Chondrocyte (in vitro differentiated cells): Measurements from ENCODE around the gene PPT2. TPM values are rescaled to one million over a fixed set of nuclear protein-coding genes. Genes with fewer than 3 reads are reported as not detected.

Experiments used
- DNase-seq: peaks from one replicate; pipeline ENCODE4 v3.0.0; 2021; ENCODE audit warnings: mixed read lengths, low spot score
- H3K27ac Mint-ChIP-seq: one replicate; pipeline ENCODE4 v1.8.0; 2021; ENCODE audit warnings: mild to moderate bottlenecking, moderate library complexity, mixed read lengths; ENCODE audit not compliant: unreplicated experiment
- H3K27me3 Mint-ChIP-seq: 2 replicates; pipeline ENCODE4 v1.8.0; 2021; ENCODE audit warnings: low read depth, mixed read lengths
- H3K36me3 Mint-ChIP-seq: 2 replicates; pipeline ENCODE4 v1.8.0; 2021; ENCODE audit warnings: low read depth, mixed read lengths
- H3K4me1 Mint-ChIP-seq: 2 replicates; pipeline ENCODE4 v1.8.0; 2021; ENCODE audit warnings: low read depth, mild to moderate bottlenecking, mixed read lengths
- H3K4me3 Mint-ChIP-seq: one replicate; pipeline ENCODE4 v1.8.0; 2021; ENCODE audit warnings: mild to moderate bottlenecking, moderate library complexity, mixed read lengths; ENCODE audit not compliant: unreplicated experiment
- H3K9me3 Mint-ChIP-seq: 2 replicates; pipeline ENCODE4 v1.8.0; 2021; ENCODE audit warnings: low read depth, mixed read lengths
- total RNA-seq: library from RNA; stranded (reverse); gene quantifications from 3 replicates; pipeline ENCODE4 v1.2.1, GENCODE V29; 2021
- TF ChIP-seq, protein P1 (sequence below): fragments of 200-600 bp; sonication (generic); IDR thresholded peaks from 2 replicates; pipeline ENCODE4 v1.5.0; 2021; ENCODE audit warnings: antibody characterized with exemption, mild to moderate bottlenecking, moderate library complexity

PPT2 gene
- total RNA-seq, 1 donor from 2014 or later, result 35.8 TPM

DNA sequence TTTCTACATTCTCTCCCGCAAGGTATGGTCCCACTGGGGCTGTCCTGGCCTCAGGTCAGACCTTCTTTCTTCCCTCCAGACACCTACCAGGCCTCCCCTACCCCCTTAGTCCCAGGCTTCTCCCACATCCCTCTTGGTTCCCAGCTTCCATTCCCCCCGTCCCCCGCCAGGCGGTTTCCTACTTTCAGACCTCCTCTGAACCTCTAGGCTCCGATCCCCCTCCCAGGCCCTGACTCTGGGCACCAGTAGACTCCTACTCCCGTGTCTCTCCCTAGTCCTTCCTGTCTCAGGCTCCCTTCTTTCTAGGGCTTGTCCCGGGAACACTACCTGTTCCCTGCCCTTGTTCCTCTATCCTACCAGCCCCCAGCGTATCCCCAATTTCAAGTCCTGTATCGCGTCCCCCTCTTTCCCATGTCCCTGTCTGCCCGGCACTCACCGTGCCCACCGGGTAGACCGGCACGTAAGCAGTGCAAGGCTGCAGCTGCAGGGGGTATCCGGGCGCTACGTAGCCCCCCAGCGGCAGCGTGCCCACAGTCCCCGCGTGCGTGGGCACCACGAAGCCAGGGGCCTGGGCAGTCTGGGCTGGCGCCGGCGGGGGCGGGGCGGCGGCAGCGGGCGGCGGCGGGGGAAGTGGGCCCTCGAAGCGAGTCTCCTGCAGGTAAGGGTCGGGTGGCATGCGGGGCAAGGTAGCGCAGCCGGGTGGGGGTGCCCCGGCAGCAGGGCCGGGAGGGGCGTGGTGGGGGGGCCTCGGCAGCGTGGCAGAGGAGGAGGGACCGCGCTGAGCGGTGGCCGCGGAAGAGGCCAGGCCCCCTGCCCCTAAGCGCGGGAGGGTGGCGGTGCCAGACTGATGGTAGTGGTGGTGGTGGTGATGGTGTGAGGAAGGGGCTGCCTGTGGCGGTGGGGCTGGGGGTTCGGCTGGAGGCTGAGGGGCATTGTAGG is 3.7 kb upstream of the PPT2 start:
- no peak overlapping the region for H3K4me3 Mint-ChIP-seq
- DNase-seq, result no peak
- no peaks in the 10 kb centered on the region for H3K36me3 Mint-ChIP-seq
- H3K27ac Mint-ChIP-seq, result no peak overlapping the region
- H3K9me3 Mint-ChIP-seq, result no peaks in the 10 kb centered on the region
- peaks cover 38% of the 10 kb centered on the region for H3K4me1 Mint-ChIP-seq
- TF ChIP-seq, protein P1, sequence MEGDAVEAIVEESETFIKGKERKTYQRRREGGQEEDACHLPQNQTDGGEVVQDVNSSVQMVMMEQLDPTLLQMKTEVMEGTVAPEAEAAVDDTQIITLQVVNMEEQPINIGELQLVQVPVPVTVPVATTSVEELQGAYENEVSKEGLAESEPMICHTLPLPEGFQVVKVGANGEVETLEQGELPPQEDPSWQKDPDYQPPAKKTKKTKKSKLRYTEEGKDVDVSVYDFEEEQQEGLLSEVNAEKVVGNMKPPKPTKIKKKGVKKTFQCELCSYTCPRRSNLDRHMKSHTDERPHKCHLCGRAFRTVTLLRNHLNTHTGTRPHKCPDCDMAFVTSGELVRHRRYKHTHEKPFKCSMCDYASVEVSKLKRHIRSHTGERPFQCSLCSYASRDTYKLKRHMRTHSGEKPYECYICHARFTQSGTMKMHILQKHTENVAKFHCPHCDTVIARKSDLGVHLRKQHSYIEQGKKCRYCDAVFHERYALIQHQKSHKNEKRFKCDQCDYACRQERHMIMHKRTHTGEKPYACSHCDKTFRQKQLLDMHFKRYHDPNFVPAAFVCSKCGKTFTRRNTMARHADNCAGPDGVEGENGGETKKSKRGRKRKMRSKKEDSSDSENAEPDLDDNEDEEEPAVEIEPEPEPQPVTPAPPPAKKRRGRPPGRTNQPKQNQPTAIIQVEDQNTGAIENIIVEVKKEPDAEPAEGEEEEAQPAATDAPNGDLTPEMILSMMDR, result no peak
- no peaks in the 10 kb centered on the region for H3K27me3 Mint-ChIP-seq

DNA sequence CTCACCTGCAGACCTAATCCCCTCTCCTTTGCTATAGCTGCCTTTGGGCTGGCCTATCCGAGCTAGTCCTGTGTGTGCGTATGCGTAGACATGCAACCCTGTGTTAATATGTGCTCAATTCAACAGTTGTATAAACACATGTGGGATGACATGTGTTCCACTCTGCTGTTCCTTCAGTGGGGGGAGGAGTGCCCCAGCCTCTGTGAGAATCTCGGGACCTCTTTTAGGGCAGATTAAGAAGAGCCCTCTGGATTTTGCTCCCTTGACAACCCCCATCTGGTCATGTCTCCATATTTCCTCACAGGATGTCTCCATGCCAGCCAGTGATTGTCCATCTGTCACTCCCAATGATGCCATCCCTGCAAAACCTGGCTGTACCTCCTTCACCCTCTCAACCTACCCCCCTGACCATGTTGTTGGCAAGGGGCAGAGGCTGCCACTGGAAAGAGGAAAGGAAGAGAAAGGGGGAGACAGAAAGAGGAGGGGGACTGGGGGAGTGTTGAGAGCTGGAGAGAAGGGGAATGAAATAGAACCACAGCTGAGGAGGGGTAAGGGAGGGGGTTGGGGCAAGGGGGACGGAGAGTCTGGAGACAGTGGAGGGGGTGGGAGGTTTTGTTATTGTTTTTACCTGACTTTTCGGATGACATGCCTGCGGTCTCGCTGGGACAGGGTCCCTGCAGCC is 2.6 kb upstream of the PPT2 start:
- Mint-ChIP-seq H3K36me3 (peaks cover 3% of the 10 kb centered on the region), H3K27me3 (no peaks in the 10 kb centered on the region), H3K27ac (no peak overlapping the region), H3K9me3 (no peaks in the 10 kb centered on the region), H3K4me1 (peaks cover 39% of the 10 kb centered on the region), H3K4me3 (peak overlapping the region; percentile 54)
- TF ChIP-seq, protein P1, result no peak
- no peak for DNase-seq

DNA sequence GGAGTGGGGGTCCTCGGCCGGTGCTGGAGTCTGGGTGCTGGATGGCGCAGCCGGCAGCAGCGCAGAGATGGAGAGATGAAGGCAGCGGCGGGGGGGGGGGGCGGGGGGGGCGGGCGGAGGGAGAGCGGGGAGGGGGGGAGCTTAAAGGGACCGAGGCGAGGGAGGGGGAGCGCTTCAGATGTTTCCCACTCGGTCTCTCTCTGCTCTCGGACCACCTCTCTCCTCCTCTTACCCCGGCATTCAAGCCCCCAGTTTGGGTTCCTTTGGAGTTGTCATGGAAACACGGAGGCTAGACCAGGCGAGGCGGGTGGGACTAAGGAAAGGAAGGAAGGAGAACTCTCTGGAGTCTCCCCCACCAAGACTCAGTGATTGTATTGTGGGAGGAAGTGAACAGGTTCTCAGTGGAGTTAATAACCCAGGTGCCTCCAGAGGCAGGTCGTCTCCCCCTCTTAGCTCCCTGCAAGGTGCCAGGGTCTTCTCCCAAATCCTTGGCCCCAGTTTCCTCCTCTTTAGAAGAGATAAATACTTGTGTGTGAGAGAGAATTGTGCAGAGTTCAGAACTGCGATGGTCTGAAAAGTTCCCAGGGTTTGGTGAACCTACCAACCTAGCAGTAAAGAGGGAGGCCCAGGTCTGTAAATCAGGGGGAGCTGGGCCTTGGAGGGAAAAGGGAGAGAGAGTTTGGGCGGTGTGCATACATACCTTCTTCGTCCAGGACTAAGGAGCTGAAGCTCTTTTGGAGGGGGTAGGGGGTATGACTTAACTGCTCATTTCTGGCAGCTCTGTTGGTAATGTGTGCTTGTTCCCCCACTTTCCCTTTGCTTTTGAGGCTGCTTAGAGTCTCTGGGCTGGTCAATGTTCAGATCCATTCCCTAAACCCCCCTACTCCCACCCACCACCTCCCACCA is 1.8 kb upstream of the PPT2 start, which contains the start of gene PRRT1:
Gene PRRT1, minus strand, starts transcription at position 77 of the 906 bp plus-strand sequence. CDS start 112 bp downstream, outside the sequence.
- Mint-ChIP-seq H3K36me3 (peaks cover 3% of the 10 kb centered on the region), H3K27me3 (no peaks in the 10 kb centered on the region), H3K27ac (peak within 1 kb of the TSS; percentile 99), H3K4me3 (peak within 1 kb of the TSS; percentile 99), H3K4me1 (peaks cover 33% of the 10 kb centered on the region), H3K9me3 (no peaks in the 10 kb centered on the region)
- DNase-seq, result no peak
- TF ChIP-seq, protein P1, result no peak

DNA sequence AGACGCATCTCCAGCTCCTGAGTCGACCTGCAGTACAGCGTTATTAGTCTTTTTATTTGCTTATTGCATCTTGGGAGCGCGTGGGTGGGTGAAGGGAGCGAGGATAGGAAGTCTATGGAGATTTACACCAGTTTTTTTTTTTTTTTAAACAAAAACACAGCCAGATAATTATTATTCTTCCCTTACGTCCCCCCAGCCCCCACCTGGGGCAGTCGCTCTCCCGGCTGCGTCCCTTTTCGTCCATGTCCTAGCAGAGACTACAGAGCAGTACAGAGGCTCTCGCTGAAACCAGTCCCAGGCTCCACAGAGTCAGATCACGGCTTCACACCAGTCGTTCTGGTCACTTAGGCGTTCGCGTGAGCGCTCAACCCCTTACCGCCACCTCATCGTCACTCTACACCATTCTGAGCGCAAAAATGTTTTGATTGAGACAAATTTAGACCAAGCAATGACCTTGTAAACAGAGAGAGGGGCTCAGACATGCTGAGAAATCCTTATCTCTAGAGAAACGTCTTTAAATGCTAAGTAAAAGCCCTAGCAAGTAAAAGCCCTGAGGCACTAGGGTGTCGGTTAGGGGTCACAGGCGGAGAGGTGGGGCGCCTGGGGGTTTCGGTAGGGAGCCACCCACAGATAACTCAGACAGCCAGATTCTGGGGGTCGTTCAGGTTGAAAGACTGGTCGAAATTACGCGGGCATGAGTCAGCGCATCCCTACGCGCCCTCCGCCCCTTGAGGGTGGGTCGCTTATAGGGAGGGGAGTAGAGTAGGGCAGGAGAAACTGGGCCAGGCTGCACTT is 975 bp upstream of the PPT2 start:
- peaks cover 10% of the 10 kb centered on the region for H3K36me3 Mint-ChIP-seq
- no peaks in the 10 kb centered on the region for H3K27me3 Mint-ChIP-seq
- H3K9me3 Mint-ChIP-seq, result no peaks in the 10 kb centered on the region
- no peak for DNase-seq
- peaks cover 33% of the 10 kb centered on the region for H3K4me1 Mint-ChIP-seq
- peak overlapping the region; percentile 99 for H3K4me3 Mint-ChIP-seq
- TF ChIP-seq, protein P1, result no peak
- H3K27ac Mint-ChIP-seq, result peak overlapping the region; percentile 99
